ENCODE measurements around the gene ECEL1. TPM values are rescaled to one million over a fixed set of nuclear protein-coding genes. Genes with fewer than 3 reads are reported as not detected.
"Not testable (repeated sequence)": the region's sequence is repeated elsewhere in the genome, so short reads cannot be mapped to it uniquely, and the experiment has no call there.

ECEL1 gene
- total RNA-seq, 2 donors from 2014 or later = 0.52 to 2.8 TPM

GRCh38 chr2:232437195-232437571 lies 50.5 kb downstream of the ECEL1 start:
- DNase-seq (ENCODE audit: low spot score) = peak; percentile 65
- intact Hi-C loops (cut with DNase I) = loop anchor here in 1 of 2 donors (5.0 kb wide), 1 partner anchor 530 kb away; no protein-coding TSS in a partner anchor

- DNase-seq (ENCODE audit: low spot score) = peak; percentile 64
- intact Hi-C loops (cut with DNase I) = loop anchor here in 1 of 2 donors (5.0 kb wide), 1 partner anchor 529 kb away; no protein-coding TSS in a partner anchor
Measured at GRCh38 chr2:232436381-232437194, 51.0 kb downstream of the ECEL1 start.

- intact Hi-C loops (cut with DNase I) = loop anchor here in 1 of 2 donors (5.0 kb wide), 1 partner anchor 529 kb away; no protein-coding TSS in a partner anchor
- peak; percentile 51 for DNase-seq (ENCODE audit: low spot score)
Measured at GRCh38 chr2:232435805-232436204, 51.8 kb downstream of the ECEL1 start.

- peak; percentile 51 for DNase-seq (ENCODE audit: low spot score)
- intact Hi-C loops (cut with DNase I) = loop anchor here in 1 of 2 donors (5.0 kb wide), 1 partner anchor 528 kb away; no protein-coding TSS in a partner anchor
Measured at GRCh38 chr2:232435375-232435648, 52.3 kb downstream of the ECEL1 start.

GRCh38 chr2:232434563-232435374 lies 52.9 kb downstream of the ECEL1 start:
- peak; percentile 32 for DNase-seq (ENCODE audit: low spot score)
- intact Hi-C loops (cut with DNase I) = loop anchor here in 1 of 2 donors (5.0 kb wide), 1 partner anchor 527 kb away; no protein-coding TSS in a partner anchor

GRCh38 chr2:232434091-232434490 lies 53.5 kb downstream of the ECEL1 start:
- peak; percentile 55 for DNase-seq (ENCODE audit: low spot score)
- intact Hi-C loops (cut with DNase I) = no loop called here

GRCh38 chr2:232433622-232434021 lies 54.0 kb downstream of the ECEL1 start:
- DNase-seq (ENCODE audit: low spot score) = peak; percentile 60
- intact Hi-C loops (cut with DNase I) = not testable (repeated sequence)

- intact Hi-C loops (cut with DNase I) = no loop called here
- DNase-seq (ENCODE audit: low spot score) = peak; percentile 63
Measured at GRCh38 chr2:232432598-232433184, 54.9 kb downstream of the ECEL1 start.

- peak; percentile 58 for DNase-seq (ENCODE audit: low spot score)
- intact Hi-C loops (cut with DNase I) = no loop called here
Measured at GRCh38 chr2:232431705-232432590, 55.7 kb downstream of the ECEL1 start.

Other genes with a start within 250 kb of the ECEL1 start
- gene ALPP, start 109.1 kb downstream of the ECEL1 start, total RNA-seq = not detected
- gene ALPG, start 81.0 kb downstream of the ECEL1 start, total RNA-seq = not detected
- gene ALPI, start 31.7 kb downstream of the ECEL1 start, total RNA-seq = not detected
- gene PRSS56, start 32.6 kb upstream of the ECEL1 start, total RNA-seq = not detected
- gene CHRND, start 38.3 kb upstream of the ECEL1 start, total RNA-seq = not detected
- not detected for gene CHRNG, start 51.9 kb upstream of the ECEL1 start, total RNA-seq
- gene TIGD1, start 62.7 kb upstream of the ECEL1 start, total RNA-seq = 1 to 10 TPM; 2.2 to 3.0 TPM
- 10 to 100 TPM; 49.1 to 49.6 TPM for gene EIF4E2, start 62.9 kb upstream of the ECEL1 start, total RNA-seq
- 10 to 100 TPM; 42.2 to 69.7 TPM for gene EFHD1, start 145.8 kb upstream of the ECEL1 start, total RNA-seq
- gene GIGYF2, start 209.5 kb upstream of the ECEL1 start, total RNA-seq = 10 to 100 TPM; 60.3 to 66.7 TPM

Measured in posterior vena cava (tissue), 2 donors.